Measurements from ENCODE around the gene MRPS34.
A peak's percentile ranks its signal among the peaks of the same experiment; 100 is the strongest.

The MRPS34 gene

GRCh38 chr16:1773703-1774447 is 941 bp upstream of the MRPS34 start:
- H3K9ac ChIP-seq (ENCODE audit: low read depth, low read length) = peak overlapping the region; percentile 99
- peak overlapping the region; percentile 98 for H3K4me2 ChIP-seq (ENCODE audit: insufficient read depth, low read length)
- H3K4me1 ChIP-seq (ENCODE audit: insufficient read depth, low read length) = peaks cover 32% of the 10 kb centered on the region
- no peak for DNase-seq
- H3K36me3 ChIP-seq (ENCODE audit: insufficient read depth, low read length) = peaks cover 63% of the 10 kb centered on the region
- TF ChIP-seq EZH2 (IDR thresholded peaks at IDR 0.05; ENCODE audit: borderline replicate concordance, low read depth, low read length, severe bottlenecking) = no peak
- TF ChIP-seq CTCF (IDR thresholded peaks at IDR 0.05; ENCODE audit: borderline replicate concordance, extremely low read depth, low read length, poor library complexity, severe bottlenecking) = no peak
- peak overlapping the region; percentile 54 to 90 for H3K4me3 ChIP-seq (ENCODE audit: low read depth in 1 of 2, low read length in 2 of 2)
- peak; percentile 25 for ATAC-seq (ENCODE audit: insufficient read depth, low read depth)
- H3K9me3 ChIP-seq (ENCODE audit: insufficient read depth, low read length, severe bottlenecking) = no peaks in the 10 kb centered on the region
- peak overlapping the region; percentile 93 for H2AFZ ChIP-seq (ENCODE audit: low read depth, low read length)
- peak overlapping the region; percentile 83 for H3K27ac ChIP-seq (ENCODE audit: low read length)
- no peaks in the 10 kb centered on the region for H3K27me3 ChIP-seq (ENCODE audit: insufficient read depth, low read length, poor library complexity)
- H4K20me1 ChIP-seq (ENCODE audit: insufficient read depth, low read length) = peaks cover 52% of the 10 kb centered on the region
- H3K79me2 ChIP-seq (ENCODE audit: insufficient read depth, low read length) = peaks cover 47% of the 10 kb centered on the region

DNA sequence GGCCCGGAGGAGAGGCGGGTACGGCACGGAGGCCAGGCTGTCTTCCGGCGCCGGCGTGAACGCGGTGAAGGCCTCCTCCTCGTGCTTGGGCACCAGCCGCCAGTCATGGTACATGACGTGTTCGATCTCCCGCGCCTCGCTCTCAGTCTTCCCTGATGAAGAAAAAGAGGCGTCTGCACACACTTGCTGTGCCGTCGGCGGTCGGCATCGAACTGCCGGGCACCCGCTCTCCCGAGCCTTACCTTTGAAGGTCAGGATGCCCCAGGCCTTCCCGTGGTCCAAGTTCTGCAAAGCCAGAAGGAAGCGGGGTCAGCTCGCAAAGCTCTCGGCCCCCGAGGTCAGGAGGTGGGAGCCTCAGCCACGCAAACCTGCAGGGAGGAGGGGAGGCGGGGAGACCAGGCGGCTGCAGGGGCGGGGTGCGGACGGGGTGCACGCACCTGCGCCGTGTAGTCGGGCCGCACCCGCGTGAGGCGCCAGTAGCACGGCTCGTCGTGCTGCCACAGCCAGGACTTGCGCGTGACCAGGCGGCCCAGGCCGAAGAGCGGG is 499 bp downstream of the MRPS34 start, which contains the start of gene EME2:
Gene EME2 (plus strand): TSS at position 449 of the 546 bp plus-strand sequence. CDS start 418 bp downstream, outside the sequence.
- peaks cover 64% of the 10 kb centered on the region for H3K36me3 ChIP-seq (ENCODE audit: insufficient read depth, low read length)
- DNase-seq (peak; percentile 50), ATAC-seq (ENCODE audit: insufficient read depth, low read depth) (peak; percentile 25)
- peak within 1 kb of the TSS; percentile 83 for H3K27ac ChIP-seq (ENCODE audit: low read length)
- peak within 1 kb of the TSS; percentile 54 to 90 for H3K4me3 ChIP-seq (ENCODE audit: low read depth in 1 of 2, low read length in 2 of 2)
- peaks cover 44% of the 10 kb centered on the region for H3K79me2 ChIP-seq (ENCODE audit: insufficient read depth, low read length)
- H3K27me3 ChIP-seq (ENCODE audit: insufficient read depth, low read length, poor library complexity) = no peaks in the 10 kb centered on the region
- peak within 1 kb of the TSS; percentile 93 for H2AFZ ChIP-seq (ENCODE audit: low read depth, low read length)
- H3K4me2 ChIP-seq (ENCODE audit: insufficient read depth, low read length) = peak within 1 kb of the TSS; percentile 98
- peaks cover 32% of the 10 kb centered on the region for H3K4me1 ChIP-seq (ENCODE audit: insufficient read depth, low read length)
- peaks cover 44% of the 10 kb centered on the region for H4K20me1 ChIP-seq (ENCODE audit: insufficient read depth, low read length)
- H3K9ac ChIP-seq (ENCODE audit: low read depth, low read length) = peak within 1 kb of the TSS; percentile 99
- no peaks in the 10 kb centered on the region for H3K9me3 ChIP-seq (ENCODE audit: insufficient read depth, low read length, severe bottlenecking)
- TF ChIP-seq EZH2 (IDR thresholded peaks at IDR 0.05; ENCODE audit: borderline replicate concordance, low read depth, low read length, severe bottlenecking) (no peak), CTCF (IDR thresholded peaks at IDR 0.05; ENCODE audit: borderline replicate concordance, extremely low read depth, low read length, poor library complexity, severe bottlenecking) (no peak)

GRCh38 chr16:1771864-1772361 is 1.0 kb downstream of the MRPS34 start:
- Histone ChIP-seq H3K36me3 (ENCODE audit: insufficient read depth, low read length) (peaks cover 64% of the 10 kb centered on the region), H2AFZ (ENCODE audit: low read depth, low read length) (peak overlapping the region; percentile 93; the same call in 1 of the 2 replicates), H3K4me3 (ENCODE audit: low read depth in 1 of 2, low read length in 2 of 2) (peak overlapping the region; percentile 54 to 90; a peak in 3 of 4 replicates), H3K79me2 (ENCODE audit: insufficient read depth, low read length) (peaks cover 44% of the 10 kb centered on the region), H3K27me3 (ENCODE audit: insufficient read depth, low read length, poor library complexity) (no peaks in the 10 kb centered on the region), H3K4me2 (ENCODE audit: insufficient read depth, low read length) (peak overlapping the region; percentile 98), H4K20me1 (ENCODE audit: insufficient read depth, low read length) (peaks cover 39% of the 10 kb centered on the region), H3K9ac (ENCODE audit: low read depth, low read length) (peak overlapping the region; percentile 99), H3K27ac (ENCODE audit: low read length) (peak overlapping the region; percentile 83), H3K9me3 (ENCODE audit: insufficient read depth, low read length, severe bottlenecking) (no peaks in the 10 kb centered on the region), H3K4me1 (ENCODE audit: insufficient read depth, low read length) (peaks cover 32% of the 10 kb centered on the region)
- no peak for DNase-seq
- TF ChIP-seq CTCF (IDR thresholded peaks at IDR 0.05; ENCODE audit: borderline replicate concordance, extremely low read depth, low read length, poor library complexity, severe bottlenecking) = no peak
- TF ChIP-seq EZH2 (IDR thresholded peaks at IDR 0.05; ENCODE audit: borderline replicate concordance, low read depth, low read length, severe bottlenecking) = no peak
- ATAC-seq (ENCODE audit: insufficient read depth, low read depth) = no peak
